HG03439 (cell line): Measurements from ENCODE around the gene LSM12.
"Not testable (repeated sequence)": the region's sequence is repeated elsewhere in the genome, so short reads cannot be mapped to it uniquely, and the experiment has no call there.

ENCODE experiments used
- ATAC-seq: cut with Tn5 transposase; IDR thresholded peaks from one replicate; pipeline ENCODE4 v1.9.1; 2021; ENCODE audit warnings: mild to moderate bottlenecking, moderate library complexity; ENCODE audit not compliant: unreplicated experiment

LSM12 gene

GRCh38 chr17:44045486-44045885 lies 21.0 kb downstream of the LSM12 start:
- ATAC-seq, result no peak

DNA sequence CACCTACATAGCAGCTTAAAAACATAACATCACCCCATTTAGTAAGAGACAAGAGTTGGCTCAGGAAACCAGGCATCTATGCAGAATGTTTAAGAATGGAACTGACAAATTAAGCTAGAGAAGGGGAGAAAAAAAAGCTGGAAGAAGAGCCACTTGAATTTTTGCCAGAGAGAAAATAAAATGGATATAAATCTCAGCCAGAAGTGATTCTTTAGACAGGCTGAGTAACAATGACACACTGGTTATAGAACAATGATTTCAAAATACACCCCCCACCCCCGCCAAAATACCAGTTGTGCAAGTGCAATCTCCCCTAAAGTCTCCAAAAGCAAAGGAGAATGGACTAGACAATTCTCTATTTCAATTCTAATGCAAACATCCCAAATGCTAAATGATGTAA lies 22.4 kb downstream of the LSM12 start:
- ATAC-seq, result no peak

- ATAC-seq, result no peak
Observed at GRCh38 chr17:44043272-44043696, 23.2 kb downstream of the LSM12 start.

DNA sequence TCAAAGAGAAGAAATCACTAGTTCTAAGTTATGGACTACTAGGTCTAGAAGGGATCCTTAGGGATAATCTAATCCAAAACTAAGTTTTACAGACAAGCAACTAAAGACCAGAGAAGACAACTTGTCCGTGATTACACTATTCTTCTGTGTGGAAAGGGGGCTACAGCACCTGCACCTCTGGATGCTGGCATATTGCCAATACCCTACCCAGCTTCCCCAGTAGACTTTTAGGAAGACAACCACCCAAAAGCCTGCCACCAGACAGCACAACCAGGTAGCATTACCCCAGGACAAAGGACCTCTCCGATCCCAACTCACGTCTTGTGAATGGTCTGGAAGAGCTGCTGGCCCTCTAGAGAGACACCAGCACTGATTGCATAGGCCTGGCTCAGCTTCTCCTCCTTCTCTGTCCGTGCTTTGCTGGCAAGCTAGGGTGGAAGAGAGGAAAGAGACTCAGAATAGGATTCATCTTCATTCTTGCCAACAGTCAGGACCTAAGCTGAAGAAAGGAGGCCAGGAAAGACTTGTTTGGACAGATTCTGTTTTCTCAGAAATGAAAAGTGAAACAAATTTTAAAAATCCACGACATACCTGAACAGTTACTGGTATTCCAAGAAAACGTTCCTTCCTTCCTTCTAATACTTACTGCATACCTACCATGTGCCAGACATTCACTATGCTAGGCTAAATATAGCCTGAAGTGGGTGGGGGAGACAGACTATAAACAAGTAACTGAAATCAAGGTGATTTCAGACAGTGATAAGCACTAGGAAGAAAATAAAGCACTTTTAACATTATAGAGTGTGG lies 26.4 kb downstream of the LSM12 start:
- ATAC-seq, result no peak

GRCh38 chr17:44038604-44039011 lies 27.9 kb downstream of the LSM12 start:
- no peak for ATAC-seq

DNA sequence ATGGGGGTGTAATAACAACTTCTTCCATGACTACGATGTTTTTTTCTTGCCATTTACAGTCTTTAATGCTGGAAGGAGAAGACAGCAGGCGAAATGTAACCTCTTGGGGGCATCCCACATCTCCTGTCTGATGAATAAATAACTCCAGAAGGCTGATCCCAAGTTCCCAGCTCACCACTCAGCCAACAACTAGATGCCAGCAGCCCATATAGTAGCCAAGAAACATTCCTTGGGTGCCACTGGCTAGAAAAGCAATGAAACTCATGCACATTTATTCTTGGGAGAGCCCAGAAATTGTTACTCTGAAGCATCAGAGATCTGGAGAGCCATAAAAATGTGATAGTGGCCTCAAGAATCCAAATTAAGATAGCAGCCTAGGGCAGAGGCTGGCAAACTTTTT lies 29.0 kb downstream of the LSM12 start:
- ATAC-seq, result no peak

GRCh38 chr17:44034688-44035087 lies 31.8 kb downstream of the LSM12 start:
- not testable (repeated sequence) for ATAC-seq

- no peak for ATAC-seq
Observed at GRCh38 chr17:44033861-44034408, 32.5 kb downstream of the LSM12 start.

DNA sequence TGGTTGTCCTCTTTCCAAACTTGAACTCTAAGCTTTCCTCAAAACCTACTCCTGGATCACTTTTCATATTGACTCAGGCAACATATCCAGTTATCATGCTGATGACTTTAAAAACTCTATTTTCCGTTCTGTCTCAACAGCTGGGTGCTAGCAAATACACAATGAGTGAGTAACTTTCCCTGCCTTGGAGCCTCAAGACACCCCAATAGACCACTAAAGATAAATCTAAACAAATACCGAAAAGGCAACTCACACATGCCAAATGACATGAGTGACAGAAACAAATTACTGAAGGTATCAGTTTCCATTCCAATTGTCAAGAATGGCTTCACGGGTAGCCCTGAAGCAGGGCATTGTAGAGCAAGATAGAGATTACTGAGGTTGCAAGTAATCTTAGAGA lies 36.0 kb downstream of the LSM12 start:
- no peak for ATAC-seq

- no peak for ATAC-seq
Observed at GRCh38 chr17:44029736-44030135, 36.7 kb downstream of the LSM12 start.

DNA sequence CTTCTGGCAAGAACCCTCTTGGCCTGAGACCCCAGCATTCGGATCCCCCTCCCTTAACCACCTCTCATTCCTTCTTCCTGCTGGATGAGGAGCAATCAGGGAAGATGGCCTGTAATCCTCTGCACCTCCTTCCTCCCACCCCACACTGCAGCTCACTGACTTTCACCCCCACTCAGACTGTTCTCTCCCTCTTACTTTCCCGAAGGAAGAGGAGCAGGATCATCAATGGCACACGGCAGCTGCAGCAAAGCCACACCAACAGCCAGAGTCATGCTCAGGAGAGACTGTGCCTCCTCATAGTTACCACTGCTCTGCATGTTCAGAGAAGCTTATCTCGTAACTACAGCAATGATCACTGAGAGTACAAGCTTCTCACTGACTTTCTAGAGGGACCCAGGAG lies 41.6 kb downstream of the LSM12 start:
- ATAC-seq, result no peak

- ATAC-seq, result no peak
Observed at GRCh38 chr17:44024271-44024663, 42.2 kb downstream of the LSM12 start.

- no peak for ATAC-seq
Observed at GRCh38 chr17:44023545-44024270, 42.8 kb downstream of the LSM12 start.

DNA sequence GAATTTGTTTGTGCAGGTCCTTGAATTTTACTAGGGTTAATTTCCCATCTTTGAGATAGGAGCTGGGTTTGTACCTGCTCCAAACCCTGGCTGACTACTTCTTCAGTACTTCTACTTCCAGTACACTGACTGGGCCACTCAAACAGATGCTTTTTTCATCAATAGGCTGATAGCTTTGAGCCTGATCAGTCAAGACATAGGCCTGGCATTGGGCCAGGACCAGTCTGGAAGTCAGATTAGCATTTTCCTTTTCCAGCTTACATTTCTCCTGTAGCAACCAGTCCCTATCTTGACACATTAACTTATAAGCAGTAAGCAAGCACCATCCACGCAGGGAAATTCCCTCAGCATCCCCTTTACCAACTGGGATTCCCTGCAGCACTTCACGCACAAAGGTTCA lies 44.2 kb downstream of the LSM12 start:
- ATAC-seq, result no peak

- not testable (repeated sequence) for ATAC-seq
Observed at GRCh38 chr17:44021227-44021626, 45.2 kb downstream of the LSM12 start.

- peak; percentile 65 for ATAC-seq
Observed at GRCh38 chr17:44014437-44015172, 51.9 kb downstream of the LSM12 start, which contains the start of gene TMEM101. Gene TMEM101 (minus strand): TSS chr17:44014963. CDS start chr17:44014952, 11 bp downstream.

DNA sequence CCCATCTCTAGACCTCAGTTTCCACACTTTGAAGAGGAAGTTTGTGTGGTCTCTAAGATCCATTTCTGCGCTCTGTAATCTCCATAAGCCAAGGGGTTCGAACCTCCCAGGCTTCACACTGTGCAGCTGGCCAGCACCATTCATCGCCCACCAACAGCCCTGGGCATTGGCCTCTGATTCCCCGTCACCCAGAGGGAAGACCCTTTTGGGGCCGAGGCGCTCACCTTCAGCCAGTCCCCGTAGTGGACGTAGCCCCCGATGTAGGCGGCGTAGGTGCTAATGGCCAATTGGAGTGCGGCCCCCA lies 52.4 kb downstream of the LSM12 start:
- no peak for ATAC-seq

DNA sequence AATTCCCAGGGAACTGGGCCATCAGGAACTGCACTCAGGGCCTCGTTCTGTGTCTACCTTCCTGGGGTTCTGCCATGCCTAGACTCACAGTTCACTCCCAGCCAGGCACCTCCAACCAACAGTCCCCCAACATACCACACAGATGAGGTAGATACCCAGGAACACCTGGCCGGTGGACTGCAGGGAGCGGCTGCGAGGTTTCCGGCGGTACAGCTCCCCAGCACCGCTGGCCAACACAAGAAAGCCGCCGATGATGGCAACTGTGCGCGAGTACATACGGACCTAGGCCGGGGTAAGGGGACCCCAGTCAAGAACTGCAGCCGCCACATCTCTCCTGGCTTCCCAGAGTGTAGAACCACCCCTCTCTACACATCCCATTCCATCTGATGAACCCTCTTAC lies 53.6 kb downstream of the LSM12 start:
- no peak for ATAC-seq

GRCh38 chr17:44012391-44012790 lies 54.1 kb downstream of the LSM12 start:
- ATAC-seq, result no peak

- no peak for ATAC-seq
Observed at GRCh38 chr17:44011876-44012275, 54.6 kb downstream of the LSM12 start.

GRCh38 chr17:44010966-44011647 lies 55.4 kb downstream of the LSM12 start:
- no peak for ATAC-seq
